GM21737 (cell line): Measurements from ENCODE around the gene GBE1.

Experiments used
- ATAC-seq: cut with Tn5 transposase; IDR thresholded peaks from one replicate; pipeline ENCODE4 v1.9.1; 2021; ENCODE audit warnings: mild to moderate bottlenecking, moderate library complexity; ENCODE audit not compliant: unreplicated experiment

The GBE1 gene

DNA sequence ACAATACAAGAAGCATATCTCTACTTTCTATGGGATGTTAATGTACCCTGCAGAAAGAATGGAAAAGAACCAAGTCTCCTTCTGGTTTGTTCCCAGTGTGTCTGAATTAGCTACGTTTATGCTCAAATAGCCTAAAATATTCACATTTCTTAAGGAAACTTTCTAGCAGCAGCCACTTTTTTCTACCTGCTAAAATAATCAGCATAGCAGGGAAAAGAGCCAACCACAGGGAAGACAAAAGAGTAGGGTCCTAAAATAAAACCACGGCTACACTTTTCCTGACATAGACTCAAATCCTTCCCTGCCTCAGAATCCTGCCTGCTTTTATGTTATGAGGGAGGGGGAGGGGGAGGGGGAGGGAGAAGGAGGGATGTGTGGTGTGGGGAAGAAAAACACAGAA, 136.7 kb downstream of the GBE1 start:
- ATAC-seq: no peak

DNA sequence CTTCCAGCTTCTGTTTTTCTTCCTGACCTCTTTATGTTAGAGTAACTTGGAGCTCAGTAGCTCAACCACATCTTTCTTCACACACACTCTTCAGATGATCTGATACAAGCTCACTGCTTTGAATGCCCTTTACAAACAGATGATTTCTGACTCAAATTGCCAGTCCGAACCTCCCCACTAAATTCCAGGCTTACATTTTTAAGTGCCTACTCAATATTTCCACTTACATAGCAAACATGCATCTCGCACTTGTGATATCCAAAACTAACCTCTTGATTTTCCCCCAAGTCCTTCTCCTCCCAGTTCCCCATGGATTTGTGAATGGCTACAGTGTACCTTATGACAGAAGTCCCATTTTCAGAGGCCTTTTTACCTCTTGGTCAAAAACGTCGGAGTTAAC, 139.1 kb downstream of the GBE1 start:
- no peak for ATAC-seq

DNA sequence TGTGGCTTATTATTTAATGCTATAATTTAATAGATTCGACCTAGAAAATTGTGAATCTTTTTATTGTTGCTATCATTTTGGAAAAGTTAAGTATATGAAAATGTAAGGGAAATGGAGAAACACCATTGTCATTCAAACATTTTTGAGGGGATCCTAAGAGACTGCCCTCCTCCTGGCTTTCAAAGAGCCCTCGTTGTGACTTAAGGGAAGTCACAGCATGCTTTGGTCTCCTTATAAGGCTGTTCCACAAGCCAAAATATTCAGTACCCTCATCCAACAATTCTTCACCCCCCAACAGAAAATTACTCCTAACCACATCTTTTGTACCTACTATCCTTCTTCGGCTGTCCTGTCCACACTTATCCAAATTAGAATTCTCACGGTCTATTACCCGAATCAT, 140.2 kb downstream of the GBE1 start:
- no peak for ATAC-seq

DNA sequence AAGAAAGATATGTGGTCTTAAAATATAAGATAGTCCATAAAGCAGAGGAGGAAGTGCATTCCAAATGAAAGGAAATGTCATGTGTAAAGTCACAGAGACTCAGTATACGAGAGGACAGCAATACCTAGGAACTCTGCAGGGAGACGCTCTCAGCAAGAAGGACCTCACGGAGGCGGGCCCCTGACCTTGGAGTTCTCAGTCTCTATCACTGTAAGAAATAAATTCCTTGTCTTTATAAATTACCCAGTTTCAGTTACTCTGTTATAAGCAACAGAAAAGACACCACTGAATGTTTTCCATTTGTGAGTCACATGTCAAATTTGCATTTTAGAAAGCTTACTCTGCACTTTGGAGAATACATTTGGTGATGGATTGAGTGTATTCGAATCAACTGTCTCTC, 140.6 kb downstream of the GBE1 start:
- no peak for ATAC-seq

- ATAC-seq: no peak
Observed at GRCh38 chr3:81612768-81613167, 148.7 kb downstream of the GBE1 start.

DNA sequence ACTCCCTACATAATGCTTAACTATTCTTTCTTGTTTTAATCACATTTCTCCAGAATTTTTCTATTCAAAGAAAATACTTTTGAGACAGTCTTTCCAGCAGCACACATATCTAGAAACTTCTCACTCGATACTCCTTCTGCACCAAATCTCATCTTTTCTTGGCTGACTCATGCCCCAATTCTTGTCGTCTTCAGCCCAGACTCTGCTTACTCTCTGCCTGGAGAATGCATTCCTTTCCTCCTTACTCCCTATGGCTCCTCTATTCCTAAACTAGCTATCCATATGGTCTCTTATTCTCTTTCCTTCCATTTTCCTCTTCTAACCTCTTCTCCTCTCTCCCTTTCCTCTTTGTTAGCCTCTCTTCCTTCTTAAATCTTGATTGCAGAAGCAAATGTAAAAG, 158.7 kb downstream of the GBE1 start:
- no peak for ATAC-seq

- ATAC-seq: no peak
Observed at GRCh38 chr3:81601707-81602305, 159.6 kb downstream of the GBE1 start.

GRCh38 chr3:81592101-81592500, 169.3 kb downstream of the GBE1 start:
- ATAC-seq: no peak

- no peak for ATAC-seq
Observed at GRCh38 chr3:81585937-81586336, 175.5 kb downstream of the GBE1 start.

GRCh38 chr3:81585056-81585455, 176.4 kb downstream of the GBE1 start:
- no peak for ATAC-seq

GRCh38 chr3:81581966-81582599, 179.4 kb downstream of the GBE1 start:
- peak; percentile 74 for ATAC-seq

GRCh38 chr3:81580355-81580754, 181.1 kb downstream of the GBE1 start:
- ATAC-seq: no peak

DNA sequence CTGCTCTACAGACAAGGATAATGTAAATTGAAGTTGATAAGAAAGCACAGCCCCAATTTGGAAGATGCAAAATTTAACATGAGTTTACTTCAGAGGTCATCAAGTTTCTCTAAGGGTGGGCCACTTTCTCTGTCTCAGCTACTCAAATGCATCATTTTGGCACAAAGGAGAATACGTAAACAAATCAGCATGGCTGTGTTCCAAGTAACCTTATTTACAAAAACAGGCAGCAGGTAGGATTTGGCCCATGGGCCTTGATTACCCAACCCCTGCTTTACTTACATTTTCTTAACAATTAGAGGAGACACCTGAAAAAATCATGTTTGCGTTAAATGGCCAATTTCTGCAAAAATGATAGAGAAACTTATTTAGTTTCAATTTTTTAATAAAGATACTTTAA, 181.7 kb downstream of the GBE1 start:
- no peak for ATAC-seq

DNA sequence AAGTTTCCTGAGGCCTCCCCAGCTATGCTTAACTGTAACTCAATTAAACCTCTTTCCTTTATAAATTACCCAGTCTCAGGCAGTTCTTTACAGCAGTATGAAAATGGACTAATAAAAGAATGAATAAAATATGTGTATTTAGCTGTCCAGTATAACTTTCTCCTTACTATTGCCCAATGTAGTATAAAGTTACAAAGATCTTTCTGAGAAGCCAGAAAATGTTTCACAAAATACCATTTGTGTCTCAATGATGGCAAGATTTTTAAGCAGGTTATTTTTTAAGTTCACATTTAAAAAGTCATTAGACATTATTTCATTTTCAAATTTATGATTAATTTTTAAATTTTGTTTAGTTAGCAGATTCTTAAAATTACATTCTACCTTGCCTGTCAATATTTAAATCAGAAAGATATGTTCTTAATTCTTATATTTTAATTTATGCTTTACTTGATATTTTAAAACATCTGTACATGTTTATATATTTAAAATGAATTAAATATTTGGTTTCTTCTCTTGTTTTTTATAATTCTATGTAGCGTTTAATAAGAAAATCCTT, 189.2 kb downstream of the GBE1 start:
- ATAC-seq: no peak

DNA sequence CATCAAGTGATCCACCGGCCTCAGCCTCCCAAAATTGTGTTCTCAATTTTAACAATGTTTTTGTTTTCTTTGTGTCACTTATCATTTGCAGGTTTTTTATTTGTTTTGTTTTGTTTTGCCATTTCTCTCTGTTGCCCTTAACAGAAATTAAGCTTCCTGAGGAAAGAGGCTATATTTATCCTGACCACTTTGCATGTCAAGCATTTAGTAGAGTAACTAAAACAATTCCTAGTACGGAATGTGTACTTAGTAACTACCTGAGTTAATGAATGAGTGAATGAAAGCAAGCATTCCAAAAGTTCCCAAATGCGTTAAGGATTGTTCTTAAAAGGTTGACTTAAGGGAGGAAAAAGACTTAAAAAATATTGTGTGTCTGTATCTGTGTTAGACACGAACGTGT, 193.1 kb downstream of the GBE1 start:
- no peak for ATAC-seq

GRCh38 chr3:81565041-81565440, 196.4 kb downstream of the GBE1 start:
- no peak for ATAC-seq

DNA sequence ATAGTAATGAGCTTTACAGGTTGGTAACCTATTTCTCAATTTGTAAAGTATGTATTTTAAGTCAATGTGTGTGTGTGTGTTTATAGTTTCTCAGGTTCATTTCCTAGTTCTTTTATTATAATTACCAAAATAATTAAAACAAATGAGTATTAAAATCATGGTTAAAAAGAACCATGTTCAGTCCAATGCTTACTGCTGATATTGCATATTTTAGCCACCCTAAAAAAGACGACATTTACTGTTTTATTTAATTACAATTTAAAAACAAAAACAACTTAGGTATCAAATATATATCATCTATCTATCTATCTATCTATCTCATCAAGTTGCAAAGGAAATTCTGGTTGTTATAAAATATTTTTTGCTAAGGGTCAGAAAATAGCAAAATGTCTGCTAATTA, 203.3 kb downstream of the GBE1 start:
- no peak for ATAC-seq

- ATAC-seq: no peak
Observed at GRCh38 chr3:81554801-81555200, 206.6 kb downstream of the GBE1 start.

DNA sequence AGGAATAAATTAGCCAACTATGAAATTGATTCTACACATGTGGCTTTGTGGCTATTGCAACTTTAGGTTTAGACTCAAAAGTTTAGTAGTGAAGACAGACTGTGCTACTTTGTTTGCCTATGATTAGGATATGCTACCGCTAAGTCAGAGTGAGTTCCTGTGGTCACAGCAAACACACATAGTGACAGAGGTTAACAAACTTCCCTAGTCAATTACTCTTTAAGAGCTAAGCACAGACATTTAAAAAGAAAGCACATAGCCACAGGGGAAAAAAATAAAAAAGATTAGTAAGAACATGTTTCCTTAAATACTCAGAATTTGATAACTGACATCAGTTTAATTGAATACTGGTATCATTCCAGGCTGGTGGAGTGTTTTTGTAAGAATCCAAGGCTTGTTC, 207.1 kb downstream of the GBE1 start:
- ATAC-seq: peak; percentile 67

GRCh38 chr3:81550415-81550814, 211.0 kb downstream of the GBE1 start:
- ATAC-seq: no peak

DNA sequence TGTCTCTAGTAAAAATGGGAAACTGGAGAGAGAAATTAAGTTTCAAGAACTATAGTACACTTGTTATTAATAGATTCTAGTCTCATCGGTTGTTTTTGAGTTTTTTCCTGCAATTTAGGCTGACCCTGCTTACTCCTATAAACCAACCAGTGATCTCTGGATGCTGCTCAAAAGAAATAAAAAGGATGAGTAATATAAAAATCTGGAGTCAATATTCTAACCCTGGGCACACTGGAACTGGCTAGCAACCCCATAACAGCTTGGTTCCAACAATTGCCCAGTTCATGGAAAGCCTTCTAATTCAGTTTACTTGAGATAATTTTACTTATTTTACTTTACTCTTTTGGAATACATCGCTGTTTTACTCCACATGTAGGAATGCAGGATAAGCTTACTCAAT, 211.6 kb downstream of the GBE1 start:
- ATAC-seq: no peak

DNA sequence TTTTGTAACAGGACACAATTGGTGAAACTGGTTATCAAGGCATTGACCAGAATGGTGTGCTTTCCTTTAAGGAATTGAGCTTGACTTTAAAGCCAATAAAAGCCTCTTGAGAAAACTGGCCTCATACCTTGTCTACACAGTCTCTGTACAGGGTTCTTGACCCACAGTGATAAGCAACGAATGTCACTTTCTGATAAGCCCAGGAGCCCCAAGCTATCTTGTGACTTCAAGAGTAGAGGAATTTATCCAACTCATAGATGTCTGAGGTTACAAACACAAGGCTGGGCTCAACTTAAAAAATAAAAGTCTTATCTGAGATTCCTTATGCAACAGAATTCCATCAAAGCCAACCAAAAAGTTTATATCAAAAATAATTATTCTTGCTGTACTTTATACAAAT, 212.1 kb downstream of the GBE1 start:
- ATAC-seq: no peak

DNA sequence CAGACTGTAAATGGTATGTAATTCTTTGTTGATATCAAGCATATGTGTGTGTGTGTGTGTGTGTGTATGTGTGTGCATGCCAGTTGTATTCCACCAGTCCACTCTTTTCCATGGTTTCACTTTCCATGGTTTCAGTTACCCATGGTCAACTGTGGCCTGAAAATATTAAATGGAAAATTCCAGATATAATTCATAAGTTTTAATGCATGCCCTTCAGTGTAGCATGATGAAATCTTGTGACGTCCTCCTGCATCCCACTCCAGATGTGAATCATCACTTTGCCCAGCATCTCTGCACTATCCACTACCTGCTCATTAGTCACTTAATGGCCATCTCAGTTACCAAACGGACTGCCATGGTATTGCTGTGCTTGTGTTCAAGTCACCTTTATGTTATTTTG, 215.9 kb downstream of the GBE1 start:
- ATAC-seq: no peak
